GM12878 (cell line): Measurements from ENCODE around the gene KRT14. TPM values are rescaled to one million over a fixed set of nuclear protein-coding genes. Genes with fewer than 3 reads are reported as not detected.
"Not testable (repeated sequence)": the region's sequence is repeated elsewhere in the genome, so short reads cannot be mapped to it uniquely, and the experiment has no call there.

Source experiments
- ATAC-seq: fragments of 200-7000 bp; cut with Tn5 transposase; 3 replicates; pipeline ENCODE4 v1.9.1; 2020; ENCODE audit warnings: mild to moderate bottlenecking, moderate library complexity
- BruUV-seq: library from RNA; stranded (reverse); fragments of 400-500 nt; replicated peaks from 2 replicates; lab custom pipeline; 2021; lab: Mats Ljungman, UMichigan
- CTCF ChIA-PET: fragments of 300-600 bp; sonication (Branson Sonifier 250); formaldehyde crosslinking; extraction: SDS; loops from one replicate; lab custom pipeline; 2021; ENCODE audit warnings: inconsistent platforms; lab: Yijun Ruan, JAX
- POLR2A ChIA-PET: fragments of 350-600 bp; formaldehyde crosslinking; extraction: SDS; loops from one replicate; lab custom pipeline; 2021; ENCODE audit warnings: inconsistent platforms; lab: Charles Lee
- RAD21 ChIA-PET: fragments of 300-600 bp; sonication (Branson Sonifier 250); formaldehyde crosslinking; loops from one replicate; lab custom pipeline; 2023; ENCODE audit warnings: antibody characterized with exemption; ENCODE audit not compliant: unreplicated experiment; lab: Charles Lee
- SMC1A ChIA-PET: fragments of 300-600 bp; sonication (Branson Sonifier 250); formaldehyde crosslinking; loops from one replicate; lab custom pipeline; 2023; ENCODE audit not compliant: unreplicated experiment, uncharacterized antibody; lab: Charles Lee
- DNase-seq: peaks from one replicate; pipeline ENCODE4 v3.0.0-alpha.2; 2011; ENCODE audit warnings: low read depth, low spot score
- FAIRE-seq: peaks from 3 replicates; lab custom pipeline; 2011; peaks lifted over from hg19 to GRCh38; lab: Jason Lieb, UNC
- H2AFZ ChIP-seq: 2 replicates; pipeline ENCODE4 v1.6.0; 2011; ENCODE audit warnings: low read depth, low read length, control low read depth; ENCODE audit not compliant: control insufficient read depth
- H3K27ac ChIP-seq: 2 replicates; pipeline ENCODE4 v1.5.1; 2011; ENCODE audit warnings: control low read depth; ENCODE audit not compliant: control insufficient read depth, insufficient read depth
- H3K27me3 ChIP-seq, 2 experiments: replicated peaks in 1 of 2; 2 replicates each; pipeline versions ENCODE4 v1.6.0 to v1.6.1; 2011; ENCODE audit warnings: low read length in 1 of 2; ENCODE audit not compliant: control insufficient read depth in 2 of 2, insufficient read depth in 2 of 2
- H3K36me3 ChIP-seq, 2 experiments: 2 replicates each; pipeline ENCODE4 v1.5.1; 2011; ENCODE audit warnings: low read length in 1 of 2; ENCODE audit not compliant: control insufficient read depth in 2 of 2, insufficient read depth in 2 of 2
- H3K4me1 ChIP-seq: 2 replicates; pipeline ENCODE4 v1.6.1; 2011; ENCODE audit warnings: mild to moderate bottlenecking, low read length, moderate library complexity, mixed read lengths; ENCODE audit not compliant: control insufficient read depth, insufficient read depth
- H3K4me2 ChIP-seq: 2 replicates; pipeline ENCODE4 v1.6.0; 2011; ENCODE audit warnings: control low read depth; ENCODE audit not compliant: control insufficient read depth, insufficient read depth
- H3K4me3 ChIP-seq: fragments of 200-600 bp; sonication (generic); 2 replicates; pipeline ENCODE4 v1.5.1; 2016
- H3K79me2 ChIP-seq: 2 replicates; pipeline ENCODE4 v1.6.0; 2011; ENCODE audit warnings: low read length; ENCODE audit not compliant: control insufficient read depth, insufficient read depth
- H3K9ac ChIP-seq: 2 replicates; pipeline ENCODE4 v1.8.0; 2011; ENCODE audit warnings: low read length, control low read depth, mixed read lengths; ENCODE audit not compliant: control insufficient read depth, insufficient read depth
- H3K9me3 ChIP-seq: replicated peaks from 3 replicates; pipeline ENCODE4 v1.5.1; 2011; ENCODE audit warnings: mild to moderate bottlenecking, low read length; ENCODE audit not compliant: control insufficient read depth, insufficient read depth
- H4K20me1 ChIP-seq: 2 replicates; pipeline ENCODE4 v1.6.0; 2011; ENCODE audit not compliant: control insufficient read depth, insufficient read depth
- CREM ChIP-seq: IDR thresholded peaks from 2 replicates; pipeline ENCODE4 v1.6.1; 2014; ENCODE audit warnings: antibody characterized with exemption, low read depth
- NR2C1 ChIP-seq: fragments of 450-650 bp; IDR thresholded peaks from 2 replicates; pipeline ENCODE4 v1.6.1; 2017; ENCODE audit warnings: antibody characterized with exemption, mild to moderate bottlenecking, moderate library complexity
- TCF7 ChIP-seq: IDR thresholded peaks from 2 replicates; pipeline ENCODE4 v1.6.1; 2014; ENCODE audit warnings: antibody characterized with exemption, borderline replicate concordance
- WGBS: methylation state at CpG from one replicate; pipeline ENCODE4 v1.1.6; 2016; ENCODE audit warnings: low lambda C conversion rate; ENCODE audit not compliant: insufficient replicate concordance, insufficient coverage; ENCODE audit errors: missing lambda C conversion rate; 5-methylcytosine and 5-hydroxymethylcytosine counted together
- in situ Hi-C: fragments of 300-500 bp; cut with MboI; formaldehyde crosslinking; loops from 9 replicates; pipeline ENCODE4 v1.14.3; 2018; ENCODE audit warnings: mixed read lengths
- intact Hi-C: fragments of 100-400 bp; cut with micrococcal nuclease; formaldehyde crosslinking; loops from one replicate; pipeline ENCODE4 v1.14.2; 2022; ENCODE audit not compliant: unreplicated experiment
- polyA plus RNA-seq, 11 experiments: library from polyadenylated mRNA; depleted of rRNA in 4 of 11; unstranded in 6 of 11; stranded (reverse) in 5 of 11; fragments of >200 nt; fragmentation: Nextera tagmentation in 4 of 11; fragmentation: Illumina TruSeq in 1 of 11; extraction: Ambion mirVana in 4 of 11; extraction: Trizol in 1 of 11; gene quantifications; 1 replicate in 1 of 11; 2 replicates in 10 of 11; pipeline versions ENCODE4 v1.2.1 to v1.2.3, GENCODE V29; 2011 to 2016; ENCODE audit warnings: inconsistent platforms in 2 of 11, missing spikeins in 2 of 11, low read depth in 1 of 11
- total RNA-seq, 4 experiments: library from RNA; depleted of rRNA in 3 of 4; stranded (reverse); fragments of >200 nt in 3 of 4; fragmentation: Illumina TruSeq in 1 of 4; extraction: Trizol in 1 of 4; gene quantifications; 2 replicates each; pipeline versions ENCODE4 v1.2.1 to v1.2.3, GENCODE V29; 2013 to 2021
- TF ChIP-seq, protein P1 (sequence below): IDR thresholded peaks from 2 replicates; pipeline ENCODE4 v1.6.1; 2011; ENCODE audit warnings: mild to moderate bottlenecking, low read depth, low read length, moderate library complexity; ENCODE audit not compliant: insufficient replicate concordance
- TF ChIP-seq, protein P2 (sequence below): fragments of 450-650 bp; IDR thresholded peaks from 2 replicates; pipeline ENCODE4 v1.6.1; 2016; ENCODE audit warnings: mild to moderate bottlenecking

Gene KRT14
- total and polyA plus RNA-seq, 10 of the 15 experiments (the other 5 are each of a cell fraction or from before 2014, with no cell fraction given): 1.5 TPM; not detected in 9

DNA sequence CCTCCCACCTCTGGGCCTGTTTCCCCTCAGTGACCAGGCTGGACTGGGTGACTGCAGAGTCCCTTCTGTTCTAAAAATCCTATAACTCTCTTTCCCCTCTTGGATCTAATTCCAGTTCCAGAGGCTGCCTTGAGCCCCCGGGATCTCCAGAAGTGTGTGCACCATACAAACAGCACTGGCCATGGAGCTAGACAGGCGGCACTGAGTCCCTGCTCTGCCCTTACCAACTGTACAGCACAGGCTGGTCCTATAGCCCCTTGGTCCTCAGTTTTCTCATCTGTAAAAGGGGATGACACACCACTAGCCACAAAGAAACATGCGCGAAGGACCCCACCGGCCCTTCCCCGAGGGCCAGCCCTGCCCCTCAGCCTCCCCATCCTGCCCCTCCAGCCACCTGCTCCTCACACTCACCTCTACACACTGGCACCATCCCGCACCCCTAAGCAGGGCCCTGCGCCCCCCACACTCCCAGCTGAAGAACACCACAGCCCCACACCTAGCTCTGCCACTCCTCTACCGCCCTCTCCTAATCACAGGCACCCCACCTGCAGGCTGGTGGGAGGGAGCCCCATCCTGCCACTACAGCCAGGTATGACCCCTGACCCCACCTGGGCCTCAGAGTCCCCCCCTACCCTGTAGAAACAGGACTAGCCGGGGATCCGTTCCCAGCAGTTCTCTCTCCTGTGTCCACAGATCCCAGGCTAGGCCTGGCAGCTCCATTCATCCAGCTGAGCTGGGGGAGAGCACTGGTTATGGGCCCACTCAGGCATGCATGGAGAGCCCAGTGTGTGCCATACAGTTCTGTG lies 26.8 kb upstream of the KRT14 start:
- Histone ChIP-seq H3K4me2 (no peak overlapping the region), H3K4me3 (no peak overlapping the region), H3K27me3 (peaks cover 0 to 2% of the 10 kb centered on the region in 2 experiments; a peak in 2 of 4 replicates), H3K27ac (no peak overlapping the region), H3K9me3 (no peaks in the 10 kb centered on the region), H2AFZ (no peak overlapping the region), H4K20me1 (no peaks in the 10 kb centered on the region), H3K36me3 (no peaks in the 10 kb centered on the region), H3K79me2 (no peaks in the 10 kb centered on the region), H3K9ac (no peak overlapping the region), H3K4me1 (no peaks in the 10 kb centered on the region)
- CTCF ChIA-PET: no interaction called here
- BruUV-seq: no TSS peak
- FAIRE-seq (no peak), ATAC-seq (no peak), DNase-seq (no peak)
- TF ChIP-seq TCF7 (no peak), NR2C1 (no peak), CREM (no peak)
- TF ChIP-seq, protein P1, sequence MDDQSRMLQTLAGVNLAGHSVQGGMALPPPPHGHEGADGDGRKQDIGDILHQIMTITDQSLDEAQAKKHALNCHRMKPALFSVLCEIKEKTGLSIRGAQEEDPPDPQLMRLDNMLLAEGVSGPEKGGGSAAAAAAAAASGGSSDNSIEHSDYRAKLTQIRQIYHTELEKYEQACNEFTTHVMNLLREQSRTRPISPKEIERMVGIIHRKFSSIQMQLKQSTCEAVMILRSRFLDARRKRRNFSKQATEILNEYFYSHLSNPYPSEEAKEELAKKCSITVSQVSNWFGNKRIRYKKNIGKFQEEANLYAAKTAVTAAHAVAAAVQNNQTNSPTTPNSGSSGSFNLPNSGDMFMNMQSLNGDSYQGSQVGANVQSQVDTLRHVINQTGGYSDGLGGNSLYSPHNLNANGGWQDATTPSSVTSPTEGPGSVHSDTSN: no peak
- TF ChIP-seq, protein P2, sequence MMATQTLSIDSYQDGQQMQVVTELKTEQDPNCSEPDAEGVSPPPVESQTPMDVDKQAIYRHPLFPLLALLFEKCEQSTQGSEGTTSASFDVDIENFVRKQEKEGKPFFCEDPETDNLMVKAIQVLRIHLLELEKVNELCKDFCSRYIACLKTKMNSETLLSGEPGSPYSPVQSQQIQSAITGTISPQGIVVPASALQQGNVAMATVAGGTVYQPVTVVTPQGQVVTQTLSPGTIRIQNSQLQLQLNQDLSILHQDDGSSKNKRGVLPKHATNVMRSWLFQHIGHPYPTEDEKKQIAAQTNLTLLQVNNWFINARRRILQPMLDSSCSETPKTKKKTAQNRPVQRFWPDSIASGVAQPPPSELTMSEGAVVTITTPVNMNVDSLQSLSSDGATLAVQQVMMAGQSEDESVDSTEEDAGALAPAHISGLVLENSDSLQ: no peak
- SMC1A ChIA-PET: no interaction called here
- in situ Hi-C loops: no loop called here
- POLR2A ChIA-PET: no interaction called here
- 20% methylated on average over 7 of the region's 11 CpGs for WGBS
- RAD21 ChIA-PET: no interaction called here
- intact Hi-C loops: no loop called here

DNA sequence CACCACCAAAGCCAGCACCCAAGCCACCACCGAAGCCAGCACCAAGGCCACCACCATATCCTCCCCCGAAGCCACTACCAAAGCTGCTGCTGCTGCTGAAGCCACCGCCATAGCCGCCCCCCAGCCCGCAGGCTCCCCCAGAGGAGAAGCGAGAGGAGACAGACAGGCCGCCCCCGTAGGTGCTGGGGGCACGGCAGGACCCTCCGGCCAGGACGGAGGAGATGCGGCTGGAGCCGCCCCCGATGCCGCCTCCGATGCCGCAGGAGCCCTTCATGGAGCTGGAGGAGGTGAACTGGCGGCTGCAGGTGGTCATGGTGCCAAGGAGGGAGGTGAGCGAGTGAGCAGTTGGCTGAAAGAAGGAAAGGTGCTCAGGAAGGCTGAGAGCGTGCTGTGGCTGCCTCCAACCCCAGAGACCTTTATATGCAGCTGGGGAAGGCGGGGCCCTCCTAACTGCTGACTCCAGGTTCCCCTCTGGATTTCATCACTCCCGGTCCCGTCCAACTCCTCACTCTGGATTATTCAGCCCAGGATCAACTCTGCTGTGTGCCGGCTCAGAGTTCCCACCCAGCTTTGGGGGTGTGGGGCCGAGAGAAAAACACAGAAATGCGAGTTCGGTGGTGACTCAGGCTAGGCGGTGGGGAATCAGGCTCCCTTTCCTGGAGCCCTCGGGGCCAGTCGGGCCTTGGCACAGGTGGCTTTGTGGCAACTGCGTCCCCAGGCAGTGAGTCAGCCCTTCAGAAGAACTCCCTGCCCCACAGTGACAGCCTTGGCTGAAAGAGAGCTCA lies 25.9 kb upstream of the KRT14 start, which contains the start of gene KRT16:
TSS of gene KRT16 (minus strand) at position 392 of the 785 bp plus-strand sequence. CDS start at position 313, 79 bp downstream.
- intact Hi-C loops, POLR2A ChIA-PET, H3K36me3 ChIP-seq, RAD21 ChIA-PET, H2AFZ ChIP-seq, DNase-seq, SMC1A ChIA-PET, H3K27ac ChIP-seq, CTCF ChIA-PET, H3K4me1 ChIP-seq, H3K79me2 ChIP-seq, BruUV-seq, in situ Hi-C loops, H3K9me3 ChIP-seq, H3K4me2 ChIP-seq, H3K9ac ChIP-seq, ATAC-seq, H3K4me3 ChIP-seq, FAIRE-seq, H4K20me1 ChIP-seq, H3K27me3 ChIP-seq: not testable (repeated sequence)
- WGBS: 35% methylated on average over 30 of the region's 31 CpGs
